IPS-18c (cell line): Measurements from ENCODE around the gene DNAJB11.
"Not testable (repeated sequence)": the region's sequence is repeated elsewhere in the genome, so short reads cannot be mapped to it uniquely, and the experiment has no call there.

Experiments used
- H3K4me3 ChIP-seq: 2 replicates; pipeline ENCODE4 v1.7.0; 2013; ENCODE audit warnings: low read depth, mild to moderate bottlenecking, low read length, moderate library complexity; ENCODE audit not compliant: insufficient read depth
- H3K9me3 ChIP-seq: one replicate; pipeline ENCODE4 v1.6.1; 2013; ENCODE audit warnings: mild to moderate bottlenecking, low read length, moderate library complexity; ENCODE audit not compliant: control insufficient read depth, insufficient read depth

DNAJB11 gene

DNA sequence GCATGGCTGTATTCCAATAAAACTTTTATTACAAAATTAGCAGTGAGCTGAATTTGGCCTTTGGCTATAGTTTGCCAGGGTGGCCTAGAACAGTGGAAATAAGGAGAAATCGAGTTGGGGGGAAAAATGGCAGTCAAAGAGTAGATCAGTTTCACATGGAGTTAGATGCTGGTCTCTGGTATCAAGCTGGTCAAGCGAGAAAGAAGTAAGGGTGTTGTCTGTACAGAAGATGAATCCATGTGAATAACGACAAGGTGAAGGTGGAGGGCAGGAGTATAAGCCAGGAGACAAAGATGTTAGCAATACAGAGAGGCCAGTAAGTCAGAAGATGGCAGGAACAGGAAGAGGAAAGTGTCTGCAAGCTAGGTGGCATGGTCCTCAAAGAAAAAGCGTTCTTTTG, 54.1 kb downstream of the DNAJB11 start:
- Histone ChIP-seq H3K9me3 (no peaks in the 10 kb centered on the region), H3K4me3 (no peak overlapping the region)

DNA sequence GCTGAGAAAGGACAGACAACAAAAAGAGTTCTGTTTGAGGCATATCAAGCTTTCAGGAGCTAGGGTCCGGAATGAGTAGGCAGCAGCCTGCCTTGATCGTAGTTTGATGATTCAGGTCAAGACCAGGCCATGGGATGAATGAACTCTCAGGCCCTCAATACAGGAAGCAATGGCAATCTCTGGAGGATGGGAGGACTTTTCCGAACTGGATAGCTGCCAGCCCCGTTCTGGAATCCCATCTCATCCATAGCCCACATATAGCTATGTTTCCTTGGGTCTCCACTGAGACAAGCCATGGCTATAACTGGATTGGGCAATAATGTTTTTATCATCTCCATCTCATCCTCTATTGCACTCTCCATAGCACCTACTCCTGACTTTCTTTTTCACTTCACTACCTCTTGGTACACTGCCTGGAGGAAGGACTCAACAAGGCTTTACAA, 55.1 kb downstream of the DNAJB11 start:
- no peak overlapping the region for H3K4me3 ChIP-seq
- H3K9me3 ChIP-seq, result no peaks in the 10 kb centered on the region

DNA sequence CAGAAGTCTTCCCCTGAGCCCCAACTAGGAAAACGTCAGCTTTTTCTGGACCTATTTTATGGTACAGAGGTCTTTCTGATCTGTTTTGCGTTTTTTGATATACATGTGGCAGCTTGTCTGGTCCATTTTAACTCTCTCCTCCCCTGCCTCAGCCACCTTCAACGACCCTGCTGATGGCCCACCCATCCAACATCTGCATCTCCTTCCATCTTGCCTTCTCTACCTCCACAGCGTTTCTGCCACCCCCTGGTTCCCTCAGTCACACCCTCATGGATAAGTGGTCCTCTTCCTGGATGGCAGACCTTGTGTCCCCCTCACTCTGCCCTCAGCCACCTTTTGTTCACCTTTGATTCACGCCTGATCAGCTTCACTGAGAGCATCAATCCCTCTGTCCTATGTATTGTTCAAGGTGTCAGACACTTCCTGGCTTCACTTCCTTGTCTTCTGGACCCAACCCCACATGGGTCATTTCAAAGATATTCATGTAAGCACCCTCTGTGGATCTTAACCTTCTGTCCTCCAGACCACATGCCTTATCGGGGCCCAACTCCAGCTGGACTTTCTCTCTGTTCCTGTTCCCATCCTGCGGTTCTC, 55.8 kb downstream of the DNAJB11 start:
- Histone ChIP-seq H3K4me3 (no peak overlapping the region), H3K9me3 (no peaks in the 10 kb centered on the region)

DNA sequence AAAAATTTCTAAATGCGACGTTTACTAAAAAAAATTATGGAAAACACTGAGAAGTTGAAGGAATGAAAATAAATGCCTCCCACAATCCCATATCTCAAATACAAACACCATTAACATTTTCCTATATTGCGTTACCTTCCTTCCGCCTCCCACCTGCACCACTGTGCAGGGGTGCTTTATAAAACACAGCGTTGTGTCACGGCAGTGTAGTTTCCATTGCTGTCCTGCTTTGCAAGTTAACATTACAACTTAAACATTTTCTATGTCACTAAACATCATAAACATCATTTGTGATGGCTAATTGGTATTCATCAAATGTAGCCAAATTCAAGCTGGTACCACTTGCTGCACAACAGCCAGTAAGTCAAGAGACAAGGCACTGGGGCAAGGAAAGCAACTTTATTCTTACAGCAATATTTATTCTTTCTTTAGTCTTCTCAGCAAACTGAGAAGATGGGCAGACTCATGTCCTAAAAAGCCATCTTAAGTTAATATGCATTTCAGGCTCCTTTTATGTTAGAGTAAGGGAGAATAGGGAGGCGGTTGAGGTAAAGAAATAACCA, 57.4 kb downstream of the DNAJB11 start:
- Histone ChIP-seq H3K4me3 (no peak overlapping the region), H3K9me3 (no peaks in the 10 kb centered on the region)

DNA sequence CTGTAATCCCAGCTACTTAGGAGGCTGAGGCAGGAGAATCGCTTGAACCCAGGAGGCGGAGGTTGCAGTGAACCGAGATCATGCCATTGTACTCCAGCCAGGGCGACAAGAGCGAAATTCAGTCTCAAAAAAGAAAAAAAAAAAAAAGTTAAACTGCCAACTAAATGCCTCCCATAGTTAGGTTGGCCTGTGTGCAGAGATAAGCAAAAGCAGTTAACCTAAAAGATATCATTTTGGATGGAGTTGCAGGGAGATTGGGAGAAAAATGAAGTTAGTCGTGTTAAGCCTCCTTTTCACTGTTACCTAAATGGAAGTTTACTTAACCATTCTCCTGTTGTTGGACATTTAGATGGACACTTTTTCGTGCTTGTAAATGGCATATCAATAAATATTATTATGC, 58.2 kb downstream of the DNAJB11 start:
- Histone ChIP-seq H3K9me3 (no peaks in the 10 kb centered on the region), H3K4me3 (no peak overlapping the region)

DNA sequence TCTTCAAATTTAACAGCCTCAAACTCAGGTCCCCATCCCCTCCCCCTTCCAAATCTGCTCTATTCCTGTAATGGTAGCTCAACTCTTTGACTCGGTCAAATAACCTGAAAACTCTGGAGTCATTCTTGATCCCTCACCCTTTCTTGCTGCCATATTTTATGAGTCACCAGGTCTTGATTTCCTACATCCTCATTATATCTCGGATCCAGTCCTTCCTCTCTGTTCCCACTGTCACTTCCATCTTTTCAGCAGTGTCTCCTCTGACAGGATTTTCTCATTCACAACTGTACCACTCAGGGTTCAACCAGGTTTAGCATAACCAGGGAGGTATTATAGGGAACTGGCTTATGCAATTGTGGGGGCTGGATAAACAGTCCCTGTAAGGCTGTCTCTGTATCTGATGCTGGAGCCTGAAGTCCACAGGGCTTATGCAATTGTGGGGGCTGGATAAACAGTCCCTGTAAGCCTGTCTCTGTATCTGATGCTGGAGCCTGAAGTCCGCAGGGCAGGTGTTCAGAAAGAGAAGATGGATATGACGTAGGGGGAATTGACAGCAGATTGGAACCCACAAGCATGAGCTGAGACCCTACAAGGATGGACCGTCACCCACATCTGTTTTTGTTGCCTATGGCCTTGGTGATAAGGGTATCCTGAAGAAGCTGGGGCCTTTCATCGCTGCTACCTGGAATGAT, 60.6 kb downstream of the DNAJB11 start:
- Histone ChIP-seq H3K9me3 (no peaks in the 10 kb centered on the region), H3K4me3 (no peak overlapping the region)

DNA sequence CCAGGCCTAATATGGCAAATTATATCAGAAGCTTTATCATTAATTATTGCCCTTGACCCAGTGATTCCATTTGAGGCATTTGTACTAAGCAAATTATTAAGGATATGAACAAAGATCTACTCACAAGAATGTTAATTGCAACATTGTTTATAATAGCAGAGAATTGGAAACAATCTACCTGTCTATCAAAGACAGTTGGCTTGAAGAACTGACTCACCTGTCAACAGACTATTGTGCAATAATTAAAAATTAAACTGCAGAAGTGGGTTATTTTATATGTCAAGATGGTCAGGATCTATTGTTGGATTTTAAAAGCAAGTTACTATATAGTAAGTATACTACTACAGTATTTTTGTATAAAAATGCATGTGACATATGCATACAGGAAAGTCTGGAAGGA, 63.0 kb downstream of the DNAJB11 start:
- H3K4me3 ChIP-seq, result no peak overlapping the region
- no peaks in the 10 kb centered on the region for H3K9me3 ChIP-seq

DNA sequence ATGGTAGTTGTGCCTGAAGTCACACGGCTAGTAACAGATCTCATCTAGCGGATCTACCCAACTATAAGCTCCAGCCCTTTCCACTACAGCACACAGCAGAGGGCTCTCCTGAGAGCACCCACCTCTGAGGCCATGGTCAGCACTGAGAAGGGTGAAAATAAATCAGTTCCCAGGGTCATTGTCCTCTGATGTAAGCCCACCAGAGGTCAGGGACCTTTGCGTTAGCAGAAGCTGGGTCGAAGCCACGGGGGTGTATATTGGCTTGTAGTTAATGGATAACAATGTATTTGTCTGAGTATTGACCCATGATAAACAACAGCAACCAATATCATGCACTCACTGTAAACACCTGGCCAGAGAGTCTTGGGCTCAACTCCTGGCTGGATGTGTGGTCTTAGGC, 63.7 kb downstream of the DNAJB11 start:
- not testable (repeated sequence) for H3K4me3 ChIP-seq, H3K9me3 ChIP-seq
